Measurements from ENCODE around the gene CDCA8. TPM values are rescaled to one million over a fixed set of nuclear protein-coding genes. Genes with fewer than 3 reads are reported as not detected.

The CDCA8 gene
- total and polyA plus RNA-seq, 2 of the 13 experiments (the other 11 are each of a cell fraction or from before 2014, with no cell fraction given), result 24.1 to 38.6 TPM

- TF ChIP-seq ATF6 (CRISPR knock-in tag; conservative IDR thresholded peaks at IDR 0.05) (no peak), ZNF263 (CRISPR knock-in tag; IDR thresholded peaks at IDR 0.05) (0 out of 2 replicates have a peak, but pooled peaks have one; percentile 20), ZNF274 (CRISPR knock-in tag; IDR thresholded peaks at IDR 0.05) (0 out of 2 replicates have a peak, but pooled peaks have one; percentile 41), RXRB (CRISPR knock-in tag; IDR thresholded peaks at IDR 0.05; ENCODE audit: borderline replicate concordance) (peak; percentile 96), MIER3 (CRISPR knock-in tag; IDR thresholded peaks at IDR 0.05; ENCODE audit: borderline replicate concordance) (peak; percentile 20; the same call in 1 of the 2 replicates), ZNF337 (CRISPR knock-in tag; IDR thresholded peaks at IDR 0.05; ENCODE audit: borderline replicate concordance, low read depth) (0 out of 2 replicates have a peak, but pooled peaks have one; percentile 63), ZNF574 (CRISPR knock-in tag; IDR thresholded peaks at IDR 0.05) (peak; percentile 42; the same call in 1 of the 2 replicates), ZBTB7B (CRISPR knock-in tag; IDR thresholded peaks at IDR 0.05) (peak; percentile 81; the same call in 1 of the 2 replicates), ZNF614 (CRISPR knock-in tag; IDR thresholded peaks at IDR 0.05; ENCODE audit: borderline replicate concordance) (peak; percentile 60; the same call in 1 of the 2 replicates), ZGPAT (CRISPR knock-in tag; IDR thresholded peaks at IDR 0.05) (0 out of 2 replicates have a peak, but pooled peaks have one; percentile 34), CERS6 (CRISPR knock-in tag; IDR thresholded peaks at IDR 0.05) (no peak), ZFP91 (CRISPR knock-in tag; IDR thresholded peaks at IDR 0.05; ENCODE audit: borderline replicate concordance) (peak; percentile 36; the same call in 1 of the 2 replicates), EP300 (IDR thresholded peaks at IDR 0.05; ENCODE audit: low read depth in 2 of 2, low read length in 2 of 2) (peak in 1 of 2 experiments; percentile 54; a peak in 1 of 4 replicates), EP300 (CRISPR knock-in tag; IDR thresholded peaks at IDR 0.05; ENCODE audit: borderline replicate concordance) (no peak), LCORL (IDR thresholded peaks at IDR 0.05) (no peak), LCORL (CRISPR knock-in tag; IDR thresholded peaks at IDR 0.05) (peak; percentile 91)
These were observed 31.2 kb downstream of the CDCA8 start (continued) for GRCh38 chr1:37723390-37724078.

Data from HepG2 (cell line).